Spleen (tissue), 7 donors: ENCODE data around the gene TSPAN18.

Source experiments
- POLR2AphosphoS5 ChIP-seq, 3 donors: sonication (generic); formaldehyde crosslinking; IDR thresholded peaks; one replicate each; pipeline ENCODE4 v1.5.1; 2017; ENCODE audit warnings: antibody characterized with exemption in 3 of 3
- TF ChIP-seq, protein P1 (sequence below), 11 experiments: fragments of 200-600 bp in 7 of 11; fragments of 450-650 bp in 4 of 11; sonication (generic) in 4 of 11; IDR thresholded peaks in 8 of 11; conservative IDR thresholded peaks in 3 of 11; 1 replicate in 7 of 11; 2 replicates in 4 of 11; pipeline versions ENCODE4 v1.4.0 to v1.8.0; 2016 to 2021; ENCODE audit warnings: antibody characterized with exemption in 11 of 11, inconsistent platforms in 4 of 11, mild to moderate bottlenecking in 1 of 11
- donor health status: DM: no; HTN: no; CAD: no; lungs with moderate emphysema.
- donor health status: DM: no; HTN: no; CAD: no.
- donor health status: DM: no; HTN: no; CAD: no.

GRCh38 chr11:44852159-44852747 lies 125.5 kb downstream of the TSPAN18 start:
- TF ChIP-seq, protein P1, sequence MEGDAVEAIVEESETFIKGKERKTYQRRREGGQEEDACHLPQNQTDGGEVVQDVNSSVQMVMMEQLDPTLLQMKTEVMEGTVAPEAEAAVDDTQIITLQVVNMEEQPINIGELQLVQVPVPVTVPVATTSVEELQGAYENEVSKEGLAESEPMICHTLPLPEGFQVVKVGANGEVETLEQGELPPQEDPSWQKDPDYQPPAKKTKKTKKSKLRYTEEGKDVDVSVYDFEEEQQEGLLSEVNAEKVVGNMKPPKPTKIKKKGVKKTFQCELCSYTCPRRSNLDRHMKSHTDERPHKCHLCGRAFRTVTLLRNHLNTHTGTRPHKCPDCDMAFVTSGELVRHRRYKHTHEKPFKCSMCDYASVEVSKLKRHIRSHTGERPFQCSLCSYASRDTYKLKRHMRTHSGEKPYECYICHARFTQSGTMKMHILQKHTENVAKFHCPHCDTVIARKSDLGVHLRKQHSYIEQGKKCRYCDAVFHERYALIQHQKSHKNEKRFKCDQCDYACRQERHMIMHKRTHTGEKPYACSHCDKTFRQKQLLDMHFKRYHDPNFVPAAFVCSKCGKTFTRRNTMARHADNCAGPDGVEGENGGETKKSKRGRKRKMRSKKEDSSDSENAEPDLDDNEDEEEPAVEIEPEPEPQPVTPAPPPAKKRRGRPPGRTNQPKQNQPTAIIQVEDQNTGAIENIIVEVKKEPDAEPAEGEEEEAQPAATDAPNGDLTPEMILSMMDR (IDR thresholded peaks at IDR 0.05 in 8 of 11, conservative IDR thresholded peaks at IDR 0.05 in 3 of 11): no peak
- TF ChIP-seq POLR2AphosphoS5 (IDR thresholded peaks at IDR 0.05): no peak
